Measurements from ENCODE around the gene HSD3B1.
"Not testable (repeated sequence)": the region's sequence is repeated elsewhere in the genome, so short reads cannot be mapped to it uniquely, and the experiment has no call there.

HSD3B1 gene

GRCh38 chr1:119553302-119554071, 46.5 kb downstream of the HSD3B1 start:
- DNase-seq (ENCODE audit: low read depth, low spot score): not testable (repeated sequence)

- DNase-seq (ENCODE audit: low read depth, low spot score): no peak
Measured at GRCh38 chr1:119554183-119554582, 47.2 kb downstream of the HSD3B1 start.

- no peak for DNase-seq (ENCODE audit: low read depth, low spot score)
Measured at GRCh38 chr1:119556423-119556822, 49.4 kb downstream of the HSD3B1 start.

GRCh38 chr1:119560402-119560801, 53.4 kb downstream of the HSD3B1 start:
- not testable (repeated sequence) for DNase-seq (ENCODE audit: low read depth, low spot score)

GRCh38 chr1:119564548-119564947, 57.5 kb downstream of the HSD3B1 start:
- no peak for DNase-seq (ENCODE audit: low read depth, low spot score)

All from activated CD4-positive, CD25-positive, alpha-beta regulatory T cell treated with anti-CD3 and anti-CD28 coated beads, Interleukin-2, amount 50 U/mL, for 16 hours (primary cell).